ENCODE measurements around the gene OR5B3. TPM values are rescaled to one million over a fixed set of nuclear protein-coding genes. Genes with fewer than 3 reads are reported as not detected.

The OR5B3 gene
- total RNA-seq, 5 donors from 2014 or later (not counting 1 experiment from before 2014, with no cell fraction given): not detected

- ChIA-PET POLR2A (no interaction called here), CTCF (no interaction called here)
- Mint-ChIP-seq H3K4me1 (no peaks in the 10 kb centered on the region), H3K27me3 (peaks cover 3 to 4% of the 10 kb centered on the region in 2 donors), H3K27ac (no peak overlapping the region), H3K9me3 (peaks cover 5 to 13% (median 8%) of the 10 kb centered on the region in 3 donors), H3K4me3 (no peak overlapping the region), H3K36me3 (no peaks in the 10 kb centered on the region)
- no peak overlapping the region for H3K27ac ChIP-seq (ENCODE audit: low read length)
- WGBS (ENCODE audit: insufficient coverage): no CpG with 5 or more reads among the region's 1 CpG
- DNase-seq: no peak
- no peak for ATAC-seq (replicated peaks in 1 of 4)
- no peaks in the 10 kb centered on the region for H3K36me3 ChIP-seq (ENCODE audit: control insufficient read depth in 2 of 2, extremely low read depth in 1 of 2, insufficient read depth in 1 of 2, low read length in 1 of 2)
- no peaks in the 10 kb centered on the region for H3K9me3 ChIP-seq
- peaks cover 0 to 11% of the 10 kb centered on the region in 2 experiments for H3K27me3 ChIP-seq (replicated peaks in 1 of 2; ENCODE audit: control insufficient read depth in 2 of 2, extremely low read depth in 1 of 2, insufficient read depth in 2 of 2, low read length in 1 of 2)
- no peaks in the 10 kb centered on the region for H3K4me1 ChIP-seq (ENCODE audit: control insufficient read depth in 1 of 2, extremely low read depth in 1 of 2, insufficient read depth in 2 of 2, low read length in 2 of 2)
- no peak overlapping the region for H3K4me3 ChIP-seq (ENCODE audit: control insufficient read depth in 1 of 2, extremely low read depth in 1 of 2, low read length in 1 of 2)
These were observed 14.8 kb downstream of the OR5B3 start for GRCh38 chr11:58391879-58392278.

DNA sequence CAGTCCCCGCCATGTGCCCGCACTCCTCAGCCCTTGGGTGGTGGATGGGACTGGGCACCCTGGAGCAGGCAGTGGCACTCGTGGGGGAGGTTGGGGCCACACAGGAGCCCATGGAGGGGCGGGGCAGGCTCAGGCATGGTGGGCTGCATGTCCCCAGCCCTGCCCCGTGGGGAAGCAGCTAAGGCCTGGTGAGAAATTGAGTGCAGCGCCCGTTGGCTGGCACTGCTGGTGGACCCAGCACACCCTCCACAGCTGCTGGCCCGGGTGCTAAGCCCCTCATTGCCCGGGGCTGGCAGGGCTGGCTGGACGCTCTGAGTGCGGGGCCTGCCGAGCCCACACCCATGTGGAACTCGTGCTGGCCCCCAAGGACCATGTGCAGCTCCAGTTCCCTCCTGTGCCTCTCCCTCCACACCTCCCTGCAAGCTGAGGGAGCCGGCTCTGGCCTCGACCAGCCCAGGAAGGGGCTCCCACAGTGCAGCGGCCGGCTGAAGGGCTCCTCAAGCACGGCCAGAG lies 16.1 kb downstream of the OR5B3 start:
- Mint-ChIP-seq H3K4me3 (no peak overlapping the region), H3K4me1 (no peaks in the 10 kb centered on the region), H3K9me3 (peaks cover 5 to 12% (median 8%) of the 10 kb centered on the region in 3 donors), H3K27ac (no peak overlapping the region), H3K27me3 (peaks cover 3 to 4% of the 10 kb centered on the region in 2 donors), H3K36me3 (no peaks in the 10 kb centered on the region)
- ChIA-PET CTCF (no interaction called here), POLR2A (no interaction called here)
- DNase-seq: no peak
- no peak overlapping the region for H3K27ac ChIP-seq (ENCODE audit: low read length)
- WGBS (ENCODE audit: insufficient coverage): 86% methylated on average over 18 of the region's 18 CpGs
- no peak for ATAC-seq (replicated peaks in 1 of 4)
- no peaks in the 10 kb centered on the region for H3K9me3 ChIP-seq
- H3K27me3 ChIP-seq (replicated peaks in 1 of 2; ENCODE audit: control insufficient read depth in 2 of 2, extremely low read depth in 1 of 2, insufficient read depth in 2 of 2, low read length in 1 of 2): peaks cover 0 to 11% of the 10 kb centered on the region in 2 experiments
- H3K36me3 ChIP-seq (ENCODE audit: control insufficient read depth in 2 of 2, extremely low read depth in 1 of 2, insufficient read depth in 1 of 2, low read length in 1 of 2): no peaks in the 10 kb centered on the region
- no peak overlapping the region for H3K4me3 ChIP-seq (ENCODE audit: control insufficient read depth in 1 of 2, extremely low read depth in 1 of 2, low read length in 1 of 2)
- no peaks in the 10 kb centered on the region for H3K4me1 ChIP-seq (ENCODE audit: control insufficient read depth in 1 of 2, extremely low read depth in 1 of 2, insufficient read depth in 2 of 2, low read length in 2 of 2)

DNA sequence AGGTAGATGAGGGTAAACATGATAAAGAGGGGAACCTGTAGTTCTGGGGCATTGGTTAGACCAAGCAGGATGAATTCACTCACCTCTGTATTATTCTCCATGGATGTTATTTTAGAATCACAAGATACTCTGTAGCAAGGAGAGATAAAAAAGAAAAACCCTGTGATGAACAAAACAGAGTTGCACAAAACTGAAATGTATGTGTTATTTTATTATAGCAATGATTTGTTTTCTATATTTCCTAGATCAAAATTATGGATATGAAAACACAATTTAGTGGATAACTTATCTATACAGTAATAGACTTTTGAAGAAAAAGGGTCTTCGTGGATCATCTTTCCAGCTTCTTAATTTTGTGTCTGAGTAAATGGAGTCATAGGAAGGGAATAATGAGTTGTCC lies 47.7 kb downstream of the OR5B3 start, which contains the start of gene OR5B17:
TSS of gene OR5B17 (minus strand) at position 101 of the 400 bp plus-strand sequence. CDS start at position 101, 0 bp downstream.
- Histone ChIP-seq H3K27me3 (replicated peaks in 1 of 2; ENCODE audit: control insufficient read depth in 2 of 2, extremely low read depth in 1 of 2, insufficient read depth in 2 of 2, low read length in 1 of 2) (no peaks in the 10 kb centered on the region), H3K36me3 (ENCODE audit: control insufficient read depth in 2 of 2, extremely low read depth in 1 of 2, insufficient read depth in 1 of 2, low read length in 1 of 2) (no peaks in the 10 kb centered on the region), H3K4me1 (ENCODE audit: control insufficient read depth in 1 of 2, extremely low read depth in 1 of 2, insufficient read depth in 2 of 2, low read length in 2 of 2) (no peaks in the 10 kb centered on the region), H3K4me3 (ENCODE audit: control insufficient read depth in 1 of 2, extremely low read depth in 1 of 2, low read length in 1 of 2) (no peak within 1 kb of the TSS), H3K9me3 (no peaks in the 10 kb centered on the region), H3K27ac (ENCODE audit: low read length) (no peak within 1 kb of the TSS)
- ChIA-PET POLR2A (no interaction called here), CTCF (no interaction called here)
- H3K9me3 Mint-ChIP-seq: no peaks in the 10 kb centered on the region
- DNase-seq: no peak
- peaks cover 0 to 4% (median 0%) of the 10 kb centered on the region in 3 donors for H3K4me1 Mint-ChIP-seq
- ATAC-seq (replicated peaks in 1 of 4): no peak
- no peak within 1 kb of the TSS for H3K27ac Mint-ChIP-seq
- H3K36me3 Mint-ChIP-seq: no peaks in the 10 kb centered on the region
- no peak within 1 kb of the TSS for H3K4me3 Mint-ChIP-seq
- peaks cover 3 to 39% of the 10 kb centered on the region in 2 donors for H3K27me3 Mint-ChIP-seq
- no CpG with 5 or more reads among the region's 1 CpG for WGBS (ENCODE audit: insufficient coverage)

DNA sequence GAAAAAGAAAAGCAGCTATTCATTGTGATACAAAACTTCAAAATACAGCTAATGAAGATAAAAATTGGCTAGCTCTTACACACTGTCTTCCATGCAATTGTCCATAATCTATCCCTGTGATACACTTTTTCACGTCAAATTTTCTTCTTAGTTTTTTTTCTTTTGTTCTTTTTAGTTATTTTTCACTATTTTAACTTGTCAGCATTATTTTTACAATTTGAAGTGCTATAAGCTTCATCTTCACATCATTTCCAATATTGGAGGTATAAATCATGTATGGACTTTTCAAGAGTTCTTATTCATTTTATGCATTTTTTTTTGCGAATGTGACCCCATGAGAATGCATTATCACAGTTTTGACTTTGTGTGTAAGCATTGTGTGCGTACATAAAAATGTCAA lies 51.9 kb downstream of the OR5B3 start:
- H3K27me3 Mint-ChIP-seq: peaks cover 3 to 29% of the 10 kb centered on the region in 2 donors
- no peaks in the 10 kb centered on the region for H3K36me3 ChIP-seq (ENCODE audit: control insufficient read depth in 2 of 2, extremely low read depth in 1 of 2, insufficient read depth in 1 of 2, low read length in 1 of 2)
- ChIA-PET POLR2A (no interaction called here), CTCF (no interaction called here)
- no peak overlapping the region for H3K27ac ChIP-seq (ENCODE audit: low read length)
- H3K4me1 ChIP-seq (ENCODE audit: control insufficient read depth in 1 of 2, extremely low read depth in 1 of 2, insufficient read depth in 2 of 2, low read length in 2 of 2): no peaks in the 10 kb centered on the region
- no peaks in the 10 kb centered on the region for H3K27me3 ChIP-seq (replicated peaks in 1 of 2; ENCODE audit: control insufficient read depth in 2 of 2, extremely low read depth in 1 of 2, insufficient read depth in 2 of 2, low read length in 1 of 2)
- H3K27ac Mint-ChIP-seq: no peak overlapping the region
- WGBS (ENCODE audit: insufficient coverage): no CpG with 5 or more reads among the region's 3 CpGs
- ATAC-seq (replicated peaks in 1 of 4) (no peak), DNase-seq (no peak)
- no peaks in the 10 kb centered on the region for H3K36me3 Mint-ChIP-seq
- no peaks in the 10 kb centered on the region for H3K9me3 ChIP-seq
- no peaks in the 10 kb centered on the region for H3K9me3 Mint-ChIP-seq
- no peak overlapping the region for H3K4me3 Mint-ChIP-seq
- H3K4me1 Mint-ChIP-seq: peaks cover 0 to 4% (median 0%) of the 10 kb centered on the region in 3 donors
- H3K4me3 ChIP-seq (ENCODE audit: control insufficient read depth in 1 of 2, extremely low read depth in 1 of 2, low read length in 1 of 2): no peak overlapping the region

Other genes with a start within 250 kb of the OR5B3 start
- not detected for gene OR9Q2, start 217.8 kb downstream of the OR5B3 start, total RNA-seq
- not detected for gene OR1S2, start 202.7 kb downstream of the OR5B3 start, total RNA-seq
- not detected for gene OR1S1, start 194.2 kb downstream of the OR5B3 start, total RNA-seq
- not detected for gene OR10Q1, start 178.0 kb downstream of the OR5B3 start, total RNA-seq
- not detected for gene OR10W1, start 138.6 kb downstream of the OR5B3 start, total RNA-seq
- not detected for gene OR5B17, start 47.8 kb downstream of the OR5B3 start, total RNA-seq
- gene OR5B2, start 21.2 kb upstream of the OR5B3 start, total RNA-seq: not detected
- gene OR5B12, start 35.4 kb upstream of the OR5B3 start, total RNA-seq: under 1 TPM in 3 of 5 donors, not detected in 2; 0.26 to 0.35 (median 0.35) TPM
- gene OR5B21, start 101.2 kb upstream of the OR5B3 start, total RNA-seq: under 1 TPM in 4 of 5 donors, not detected in 1; 0.46 to 0.95 (median 0.72) TPM
- gene LPXN, start 169.0 kb upstream of the OR5B3 start, total RNA-seq: 100 to 1,000 TPM in 3 of 5 donors, 10 to 100 TPM in 2; 86.8 to 158 (median 142) TPM
- gene ZFP91, start 172.2 kb upstream of the OR5B3 start, total RNA-seq: 10 to 100 TPM; 32.2 to 41.7 (median 34.0) TPM
- gene CNTF, start 215.8 kb upstream of the OR5B3 start, total RNA-seq: 1 to 10 TPM; 2.4 to 4.3 (median 2.9) TPM

Measured in T-cell (primary cell).